Cardiac muscle cell (in vitro differentiated cells and primary cell): Measurements from ENCODE around the gene GREB1. TPM values are rescaled to one million over a fixed set of nuclear protein-coding genes. Genes with fewer than 3 reads are reported as not detected.

ENCODE experiments used
- DNase-seq, 2 donors: peaks; one replicate each; pipeline versions ENCODE4 v3.0.0 to v3.0.0-alpha.2; 2010 to 2017; ENCODE audit warnings: low read depth in 1 of 2, low spot score in 1 of 2
- H3K27ac ChIP-seq: fragments of 200-600 bp; sonication (generic); 2 replicates; pipeline ENCODE4 v1.5.1; 2016
- H3K27me3 ChIP-seq: fragments of 200-600 bp; sonication (generic); 2 replicates; pipeline ENCODE4 v1.6.0; 2016; ENCODE audit warnings: control low read depth
- H3K36me3 ChIP-seq: fragments of 200-600 bp; sonication (generic); 2 replicates; pipeline ENCODE4 v1.5.1; 2016; ENCODE audit warnings: control low read depth
- H3K4me1 ChIP-seq: fragments of 200-600 bp; sonication (generic); 2 replicates; pipeline ENCODE4 v1.8.1; 2017; ENCODE audit warnings: low read depth, mild to moderate bottlenecking, mixed run types
- H3K4me3 ChIP-seq: fragments of 200-600 bp; sonication (generic); 2 replicates; pipeline ENCODE4 v1.5.1; 2016; ENCODE audit warnings: mild to moderate bottlenecking
- H3K9me3 ChIP-seq: fragments of 200-600 bp; sonication (generic); 2 replicates; pipeline ENCODE4 v1.5.1; 2017; ENCODE audit warnings: low read depth, mild to moderate bottlenecking, control low read depth
- CTCF ChIP-seq: IDR thresholded peaks from 2 replicates; pipeline ENCODE4 v1.5.1; 2012; ENCODE audit warnings: low read depth, mild to moderate bottlenecking, low read length
- polyA plus RNA-seq: library from polyadenylated mRNA; unstranded; fragments of >200 nt; fragmentation: Nextera tagmentation; extraction: Ambion mirVana; gene quantifications from 2 replicates; pipeline ENCODE4 v1.2.1, GENCODE V29; 2016
- total RNA-seq: library from RNA; depleted of rRNA; stranded (reverse); fragments of >200 nt; gene quantifications from 2 replicates; pipeline ENCODE4 v1.2.3, GENCODE V29; 2016

GREB1 gene
- total and polyA plus RNA-seq, 2 experiments from 2014 or later = 27.1 to 50.5 TPM

- Histone ChIP-seq H3K9me3 (no peaks in the 10 kb centered on the region), H3K4me1 (peaks cover 7% of the 10 kb centered on the region), H3K27me3 (no peaks in the 10 kb centered on the region), H3K36me3 (no peaks in the 10 kb centered on the region), H3K27ac (no peak overlapping the region), H3K4me3 (no peak overlapping the region)
- DNase-seq = no peak
- no peak for TF ChIP-seq CTCF
These were observed 149.6 kb downstream of the GREB1 start for GRCh38 chr2:11683476-11683875.

GRCh38 chr2:11683966-11684365, 150.1 kb downstream of the GREB1 start:
- H3K36me3 ChIP-seq = no peaks in the 10 kb centered on the region
- no peak for DNase-seq
- H3K4me1 ChIP-seq = peaks cover 12% of the 10 kb centered on the region
- no peak for TF ChIP-seq CTCF
- H3K27me3 ChIP-seq = no peaks in the 10 kb centered on the region
- H3K9me3 ChIP-seq = no peaks in the 10 kb centered on the region
- no peak overlapping the region for H3K4me3 ChIP-seq
- no peak overlapping the region for H3K27ac ChIP-seq

- no peak for TF ChIP-seq CTCF
These were observed 151.1 kb downstream of the GREB1 start for GRCh38 chr2:11684894-11685460.

GRCh38 chr2:11685906-11686470, 152.1 kb downstream of the GREB1 start:
- no peak for DNase-seq
- TF ChIP-seq CTCF = no peak
- Histone ChIP-seq H3K36me3 (no peaks in the 10 kb centered on the region), H3K27ac (no peak overlapping the region), H3K4me1 (peaks cover 15% of the 10 kb centered on the region), H3K27me3 (no peaks in the 10 kb centered on the region), H3K9me3 (no peaks in the 10 kb centered on the region), H3K4me3 (no peak overlapping the region)

More at GRCh38 chr2:11684894-11685460, 151.1 kb downstream of the GREB1 start:
- H3K27ac ChIP-seq = no peak overlapping the region
- H3K27me3 ChIP-seq = no peaks in the 10 kb centered on the region
- peaks cover 15% of the 10 kb centered on the region for H3K4me1 ChIP-seq
- H3K36me3 ChIP-seq = no peaks in the 10 kb centered on the region
- no peak overlapping the region for H3K4me3 ChIP-seq
- no peak for DNase-seq
- no peaks in the 10 kb centered on the region for H3K9me3 ChIP-seq

- no peak overlapping the region for H3K4me3 ChIP-seq
These were observed 153.9 kb downstream of the GREB1 start for GRCh38 chr2:11687736-11688135.

More at GRCh38 chr2:11687736-11688135, 153.9 kb downstream of the GREB1 start:
- no peaks in the 10 kb centered on the region for H3K9me3 ChIP-seq
- DNase-seq = no peak
- H3K27me3 ChIP-seq = no peaks in the 10 kb centered on the region
- no peaks in the 10 kb centered on the region for H3K36me3 ChIP-seq
- TF ChIP-seq CTCF = no peak
- H3K27ac ChIP-seq = no peak overlapping the region
- H3K4me1 ChIP-seq = peaks cover 15% of the 10 kb centered on the region
